ENCODE results near the gene GTF2F2.

- no peak for TF ChIP-seq CTCF (IDR thresholded peaks at IDR 0.05)
- no peak for TF ChIP-seq MAX (CRISPR knock-in tag; IDR thresholded peaks at IDR 0.05)
- TF ChIP-seq, protein P1, sequence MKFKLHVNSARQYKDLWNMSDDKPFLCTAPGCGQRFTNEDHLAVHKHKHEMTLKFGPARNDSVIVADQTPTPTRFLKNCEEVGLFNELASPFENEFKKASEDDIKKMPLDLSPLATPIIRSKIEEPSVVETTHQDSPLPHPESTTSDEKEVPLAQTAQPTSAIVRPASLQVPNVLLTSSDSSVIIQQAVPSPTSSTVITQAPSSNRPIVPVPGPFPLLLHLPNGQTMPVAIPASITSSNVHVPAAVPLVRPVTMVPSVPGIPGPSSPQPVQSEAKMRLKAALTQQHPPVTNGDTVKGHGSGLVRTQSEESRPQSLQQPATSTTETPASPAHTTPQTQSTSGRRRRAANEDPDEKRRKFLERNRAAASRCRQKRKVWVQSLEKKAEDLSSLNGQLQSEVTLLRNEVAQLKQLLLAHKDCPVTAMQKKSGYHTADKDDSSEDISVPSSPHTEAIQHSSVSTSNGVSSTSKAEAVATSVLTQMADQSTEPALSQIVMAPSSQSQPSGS (CRISPR knock-in tag; IDR thresholded peaks at IDR 0.05; ENCODE audit: borderline replicate concordance, low read depth): no peak
- no peak for TF ChIP-seq IRF2 (CRISPR knock-in tag; IDR thresholded peaks at IDR 0.05; ENCODE audit: borderline replicate concordance, low read depth)
- TF ChIP-seq RELA (CRISPR knock-in tag; IDR thresholded peaks at IDR 0.05; ENCODE audit: borderline replicate concordance): no peak
- TF ChIP-seq GRHL2 (CRISPR knock-in tag; IDR thresholded peaks at IDR 0.05; ENCODE audit: insufficient replicate concordance, severe bottlenecking): no peak
- TF ChIP-seq ELF4 (CRISPR knock-in tag; IDR thresholded peaks at IDR 0.05; ENCODE audit: low read depth): no peak
- TF ChIP-seq, protein P2, sequence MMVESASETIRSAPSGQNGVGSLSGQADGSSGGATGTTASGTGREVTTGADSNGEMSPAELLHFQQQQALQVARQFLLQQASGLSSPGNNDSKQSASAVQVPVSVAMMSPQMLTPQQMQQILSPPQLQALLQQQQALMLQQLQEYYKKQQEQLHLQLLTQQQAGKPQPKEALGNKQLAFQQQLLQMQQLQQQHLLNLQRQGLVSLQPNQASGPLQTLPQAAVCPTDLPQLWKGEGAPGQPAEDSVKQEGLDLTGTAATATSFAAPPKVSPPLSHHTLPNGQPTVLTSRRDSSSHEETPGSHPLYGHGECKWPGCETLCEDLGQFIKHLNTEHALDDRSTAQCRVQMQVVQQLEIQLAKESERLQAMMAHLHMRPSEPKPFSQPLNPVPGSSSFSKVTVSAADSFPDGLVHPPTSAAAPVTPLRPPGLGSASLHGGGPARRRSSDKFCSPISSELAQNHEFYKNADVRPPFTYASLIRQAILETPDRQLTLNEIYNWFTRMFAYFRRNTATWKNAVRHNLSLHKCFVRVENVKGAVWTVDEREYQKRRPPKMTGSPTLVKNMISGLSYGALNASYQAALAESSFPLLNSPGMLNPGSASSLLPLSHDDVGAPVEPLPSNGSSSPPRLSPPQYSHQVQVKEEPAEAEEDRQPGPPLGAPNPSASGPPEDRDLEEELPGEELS (CRISPR knock-in tag; IDR thresholded peaks at IDR 0.05): no peak
- TF ChIP-seq ZNF416 (CRISPR knock-in tag; IDR thresholded peaks at IDR 0.05): no peak
- no peak for TF ChIP-seq JUN (CRISPR knock-in tag; IDR thresholded peaks at IDR 0.05)
- TF ChIP-seq SOX15 (CRISPR knock-in tag; IDR thresholded peaks at IDR 0.05): no peak
- no peak for TF ChIP-seq HMGA2 (CRISPR knock-in tag; IDR thresholded peaks at IDR 0.05)
- no peak for TF ChIP-seq ZNF263 (CRISPR knock-in tag; IDR thresholded peaks at IDR 0.05; ENCODE audit: low read depth)
These were observed 177.3 kb downstream of the GTF2F2 start for GRCh38 chr13:45297456-45298205.

Data from WTC11 (cell line).